ENCODE results near the gene PLD1.

DNA sequence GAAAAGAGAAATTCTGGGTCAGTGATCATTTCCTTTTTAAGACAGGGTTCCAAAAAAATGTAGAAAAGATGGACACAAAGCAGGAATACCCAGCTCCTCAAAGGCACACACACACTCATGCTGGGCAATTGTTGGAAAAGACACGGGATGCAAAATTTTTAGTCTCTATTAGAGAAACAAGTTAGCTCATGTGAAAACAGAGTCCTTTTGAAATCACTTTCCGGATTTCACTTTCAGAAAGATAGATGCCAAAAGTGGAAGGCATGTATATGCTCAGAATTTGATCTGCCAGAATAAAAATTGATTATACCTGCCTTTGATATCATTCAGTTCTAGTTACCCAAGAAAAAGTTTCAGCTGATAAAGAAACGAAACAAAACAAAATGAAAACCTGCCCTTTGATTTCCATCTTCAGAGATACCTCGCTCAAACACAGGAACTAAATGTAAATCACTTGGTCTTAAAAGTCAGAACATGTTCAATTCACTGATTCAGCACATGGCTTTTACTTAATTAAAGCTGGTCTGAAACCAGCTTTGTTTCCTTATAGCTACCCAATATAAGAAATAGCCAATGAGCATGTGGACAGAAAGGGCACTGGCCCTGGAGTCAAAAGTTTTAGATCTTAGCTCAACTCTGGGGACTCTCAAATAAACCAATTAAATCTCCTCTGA is 52.8 kb downstream of the PLD1 start:
- no peak for TF ChIP-seq EZH2phosphoT487 (IDR thresholded peaks at IDR 0.05)
- TF ChIP-seq, protein P1, sequence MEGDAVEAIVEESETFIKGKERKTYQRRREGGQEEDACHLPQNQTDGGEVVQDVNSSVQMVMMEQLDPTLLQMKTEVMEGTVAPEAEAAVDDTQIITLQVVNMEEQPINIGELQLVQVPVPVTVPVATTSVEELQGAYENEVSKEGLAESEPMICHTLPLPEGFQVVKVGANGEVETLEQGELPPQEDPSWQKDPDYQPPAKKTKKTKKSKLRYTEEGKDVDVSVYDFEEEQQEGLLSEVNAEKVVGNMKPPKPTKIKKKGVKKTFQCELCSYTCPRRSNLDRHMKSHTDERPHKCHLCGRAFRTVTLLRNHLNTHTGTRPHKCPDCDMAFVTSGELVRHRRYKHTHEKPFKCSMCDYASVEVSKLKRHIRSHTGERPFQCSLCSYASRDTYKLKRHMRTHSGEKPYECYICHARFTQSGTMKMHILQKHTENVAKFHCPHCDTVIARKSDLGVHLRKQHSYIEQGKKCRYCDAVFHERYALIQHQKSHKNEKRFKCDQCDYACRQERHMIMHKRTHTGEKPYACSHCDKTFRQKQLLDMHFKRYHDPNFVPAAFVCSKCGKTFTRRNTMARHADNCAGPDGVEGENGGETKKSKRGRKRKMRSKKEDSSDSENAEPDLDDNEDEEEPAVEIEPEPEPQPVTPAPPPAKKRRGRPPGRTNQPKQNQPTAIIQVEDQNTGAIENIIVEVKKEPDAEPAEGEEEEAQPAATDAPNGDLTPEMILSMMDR (IDR thresholded peaks at IDR 0.05): no peak
